ENCODE measurements around the gene NBEA. TPM values are rescaled to one million over a fixed set of nuclear protein-coding genes. Genes with fewer than 3 reads are reported as not detected.

The NBEA gene
- total RNA-seq, 3 donors from 2014 or later = 7.5 to 18.6 (median 16.1) TPM

- H3K27me3 ChIP-seq = no peaks in the 10 kb centered on the region
- intact Hi-C loops (cut with DNase I; ENCODE audit: low total_unique reads) = no loop called here
- no peaks in the 10 kb centered on the region for H3K36me3 ChIP-seq
- H3K4me1 ChIP-seq = no peaks in the 10 kb centered on the region
- no peak overlapping the region for H3K27ac ChIP-seq
- no peak for DNase-seq (ENCODE audit: low spot score in 2 of 2)
- H3K9me3 ChIP-seq = no peaks in the 10 kb centered on the region
- H3K4me3 ChIP-seq = no peak overlapping the region
- TF ChIP-seq POLR2A (IDR thresholded peaks at IDR 0.05) (no peak), POLR2AphosphoS5 (IDR thresholded peaks at IDR 0.05) (no peak), CTCF (IDR thresholded peaks at IDR 0.05) (no peak)
Measured at GRCh38 chr13:35127466-35127865, 185.4 kb downstream of the NBEA start.

GRCh38 chr13:35129500-35129899 lies 187.4 kb downstream of the NBEA start:
- H3K4me1 ChIP-seq = no peaks in the 10 kb centered on the region
- no peaks in the 10 kb centered on the region for H3K9me3 ChIP-seq
- H3K36me3 ChIP-seq = no peaks in the 10 kb centered on the region
- intact Hi-C loops (cut with DNase I; ENCODE audit: low total_unique reads) = no loop called here
- DNase-seq (ENCODE audit: low spot score in 2 of 2) = no peak
- no peak overlapping the region for H3K27ac ChIP-seq
- no peak overlapping the region for H3K4me3 ChIP-seq
- no peaks in the 10 kb centered on the region for H3K27me3 ChIP-seq
- TF ChIP-seq POLR2A (IDR thresholded peaks at IDR 0.05) (no peak), POLR2AphosphoS5 (IDR thresholded peaks at IDR 0.05) (no peak), CTCF (IDR thresholded peaks at IDR 0.05) (no peak)

GRCh38 chr13:35131471-35131870 lies 189.4 kb downstream of the NBEA start:
- Histone ChIP-seq H3K4me3 (no peak overlapping the region), H3K27ac (no peak overlapping the region), H3K4me1 (no peaks in the 10 kb centered on the region), H3K9me3 (no peaks in the 10 kb centered on the region), H3K36me3 (no peaks in the 10 kb centered on the region), H3K27me3 (no peaks in the 10 kb centered on the region)
- TF ChIP-seq CTCF (IDR thresholded peaks at IDR 0.05) = no peak
- TF ChIP-seq POLR2A (IDR thresholded peaks at IDR 0.05) = no peak
- no peak for TF ChIP-seq POLR2AphosphoS5 (IDR thresholded peaks at IDR 0.05)
- intact Hi-C loops (cut with DNase I; ENCODE audit: low total_unique reads) = no loop called here
- no peak for DNase-seq (ENCODE audit: low spot score in 2 of 2)

GRCh38 chr13:35136585-35136984 lies 194.5 kb downstream of the NBEA start:
- H3K27ac ChIP-seq = no peak overlapping the region
- no peaks in the 10 kb centered on the region for H3K9me3 ChIP-seq
- H3K4me1 ChIP-seq = no peaks in the 10 kb centered on the region
- no peaks in the 10 kb centered on the region for H3K27me3 ChIP-seq
- TF ChIP-seq POLR2A (IDR thresholded peaks at IDR 0.05) (no peak), POLR2AphosphoS5 (IDR thresholded peaks at IDR 0.05) (no peak), CTCF (IDR thresholded peaks at IDR 0.05) (no peak)
- intact Hi-C loops (cut with DNase I; ENCODE audit: low total_unique reads) = no loop called here
- no peaks in the 10 kb centered on the region for H3K36me3 ChIP-seq
- H3K4me3 ChIP-seq = no peak overlapping the region
- DNase-seq (ENCODE audit: low spot score in 2 of 2) = no peak

- no peak overlapping the region for H3K4me3 ChIP-seq
- no peak for DNase-seq (ENCODE audit: low spot score in 2 of 2)
- H3K36me3 ChIP-seq = no peaks in the 10 kb centered on the region
- no peaks in the 10 kb centered on the region for H3K9me3 ChIP-seq
- no peak overlapping the region for H3K27ac ChIP-seq
- no peaks in the 10 kb centered on the region for H3K4me1 ChIP-seq
- TF ChIP-seq POLR2A (IDR thresholded peaks at IDR 0.05) (no peak), POLR2AphosphoS5 (IDR thresholded peaks at IDR 0.05) (no peak), CTCF (IDR thresholded peaks at IDR 0.05) (no peak)
- no peaks in the 10 kb centered on the region for H3K27me3 ChIP-seq
- intact Hi-C loops (cut with DNase I; ENCODE audit: low total_unique reads) = no loop called here
Measured at GRCh38 chr13:35139591-35139990, 197.5 kb downstream of the NBEA start.

All from breast epithelium (tissue), 4 donors.